ENCODE measurements around the gene MTA3.
"Not testable (repeated sequence)": the region's sequence is repeated elsewhere in the genome, so short reads cannot be mapped to it uniquely, and the experiment has no call there.

The MTA3 gene

DNA sequence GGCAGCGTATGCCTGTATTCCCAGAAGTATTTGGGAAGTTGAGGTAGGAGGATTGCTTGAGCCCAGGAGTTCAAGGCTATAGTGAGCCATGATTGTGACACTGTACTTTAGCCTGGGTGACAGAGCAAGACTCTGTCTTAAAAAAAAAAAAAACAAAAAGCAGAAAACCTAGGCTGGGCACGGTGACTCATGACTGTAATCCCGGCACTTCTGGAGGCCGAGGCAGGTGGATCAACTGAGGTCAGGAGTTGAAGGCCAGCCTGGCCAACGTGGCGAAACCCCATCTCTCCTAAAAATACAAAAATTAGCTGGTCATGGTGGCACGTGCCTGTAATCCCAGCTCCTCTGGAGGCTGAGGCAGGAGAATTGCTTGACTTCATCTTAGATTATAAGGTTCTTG lies 46.4 kb downstream of the MTA3 start:
- no peak for DNase-seq

DNA sequence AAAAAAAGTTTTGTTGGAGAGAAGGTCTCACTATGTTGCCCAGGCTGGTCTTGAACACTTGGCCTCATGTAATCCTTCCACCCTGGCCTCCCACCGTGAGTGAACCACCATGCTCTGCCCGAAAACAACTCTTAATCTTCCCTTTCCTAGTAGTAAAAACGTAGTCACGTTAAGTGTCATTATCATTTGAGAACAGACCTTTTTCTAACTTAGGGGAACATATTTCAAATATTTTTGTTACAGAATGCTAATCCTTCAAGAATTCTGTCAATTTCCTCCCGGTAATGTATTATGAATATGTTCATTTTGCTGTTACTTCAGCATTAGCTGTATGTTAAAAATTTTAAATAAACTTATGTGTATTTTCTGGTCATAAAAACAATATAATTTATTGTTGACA lies 49.7 kb downstream of the MTA3 start:
- DNase-seq = no peak

DNA sequence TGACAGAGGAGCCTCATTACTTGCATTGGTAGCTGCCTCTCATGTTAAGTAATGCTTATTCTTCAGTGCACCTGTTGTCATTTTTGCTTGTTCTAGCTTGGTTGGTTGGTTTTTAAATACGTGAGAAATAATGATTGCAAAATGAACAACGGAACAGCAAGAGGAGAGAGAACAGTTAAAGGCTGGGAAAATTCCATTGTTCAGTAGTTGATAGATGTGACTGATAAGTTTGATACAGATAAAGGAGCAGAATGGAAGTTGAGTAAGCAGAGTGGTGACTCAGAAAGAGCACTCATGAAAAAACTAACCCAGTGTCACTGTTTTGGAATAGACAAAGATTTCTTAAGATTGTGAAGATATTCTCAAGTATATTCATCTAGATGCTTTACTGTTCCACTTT lies 50.5 kb downstream of the MTA3 start:
- DNase-seq = no peak

DNA sequence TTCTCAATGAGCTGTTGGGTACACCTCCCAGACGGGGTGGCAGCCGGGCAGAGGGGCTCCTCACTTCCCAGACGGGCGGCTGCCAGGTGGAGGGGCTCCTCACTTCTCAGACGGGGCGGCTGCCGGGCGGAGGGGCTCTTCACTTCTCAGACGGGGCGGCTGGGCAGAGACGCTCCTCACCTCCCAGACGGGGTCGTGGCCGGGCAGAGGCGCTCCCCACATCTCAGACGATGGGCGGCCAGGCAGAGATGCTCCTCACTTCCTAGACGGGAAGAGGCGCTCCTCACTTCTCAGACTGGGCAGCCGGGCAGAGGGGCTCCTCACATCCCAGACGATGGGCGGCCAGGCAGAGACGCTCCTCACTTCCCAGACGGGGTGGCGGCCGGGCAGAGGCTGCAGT lies 53.2 kb downstream of the MTA3 start:
- DNase-seq = not testable (repeated sequence)

DNA sequence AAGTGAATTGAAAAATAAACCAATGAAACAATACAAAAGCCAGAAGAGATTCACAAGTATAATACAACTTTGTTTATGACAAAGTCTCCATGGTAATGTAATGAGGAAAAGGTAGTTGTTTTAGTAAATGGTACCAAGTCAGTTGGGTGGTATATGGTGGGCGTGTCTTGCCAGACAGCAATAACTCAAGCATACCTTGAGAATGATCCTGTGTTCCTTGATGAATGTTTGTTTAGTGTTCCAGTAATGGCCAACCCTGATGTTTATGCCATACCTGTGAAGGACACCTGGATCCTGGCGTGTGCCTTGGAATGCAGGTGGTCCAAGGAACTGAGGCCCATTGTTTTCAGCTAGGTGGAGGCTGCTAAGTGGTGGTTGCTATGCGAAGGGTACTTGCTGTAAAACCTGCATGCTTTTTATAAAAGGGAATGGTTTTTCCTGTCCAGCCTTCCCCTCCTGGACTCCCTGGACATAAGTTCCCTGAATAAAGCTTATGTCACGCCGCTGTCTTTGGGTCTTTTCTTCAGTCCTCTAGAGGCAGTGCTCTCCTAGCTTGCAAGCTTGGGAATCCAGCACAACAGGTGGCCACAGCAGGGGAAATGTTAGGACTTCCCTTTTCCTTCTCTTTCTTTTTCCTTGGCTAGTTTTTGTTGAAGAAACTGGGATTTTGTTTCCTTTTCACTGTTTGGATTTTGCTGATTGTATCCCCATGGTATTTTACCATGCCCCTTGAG lies 54.7 kb downstream of the MTA3 start:
- no peak for DNase-seq

DNA sequence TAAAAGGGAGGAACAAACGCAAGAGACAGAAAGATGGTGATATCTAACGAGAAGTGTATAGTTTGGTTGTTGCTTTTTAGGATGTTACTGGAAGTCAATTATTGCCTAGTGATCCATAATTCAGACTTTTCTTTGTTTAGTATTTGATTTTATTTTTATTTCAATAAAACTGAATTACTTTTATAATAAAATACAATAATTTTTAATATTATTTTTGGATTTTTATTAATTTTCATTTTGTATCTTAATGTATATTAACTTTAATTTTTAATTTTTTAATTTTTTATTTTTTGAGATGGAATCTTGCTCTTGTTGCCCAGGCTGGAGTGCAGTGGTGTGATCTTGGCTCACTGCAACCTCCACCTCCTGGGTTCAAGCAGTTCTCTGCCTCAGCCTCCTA lies 55.6 kb downstream of the MTA3 start:
- DNase-seq = no peak

DNA sequence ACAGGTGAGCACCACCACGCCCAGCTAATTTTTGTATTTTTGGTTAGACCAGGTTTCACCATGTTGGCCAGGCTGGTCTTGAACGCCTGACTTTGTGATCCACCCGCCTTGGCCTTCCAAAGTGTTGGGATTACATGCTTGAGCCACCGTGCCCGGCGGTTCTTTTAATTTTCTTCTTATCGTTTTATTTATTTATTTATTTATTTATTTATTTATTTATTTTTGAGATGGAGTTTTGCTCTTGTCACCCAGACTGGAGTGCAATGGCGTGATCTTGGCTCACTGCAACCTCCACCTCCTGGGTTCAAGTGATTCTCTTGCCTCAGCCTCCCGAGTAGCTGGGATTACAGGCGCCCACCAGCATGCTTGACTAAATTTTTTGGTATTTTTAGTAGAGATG lies 59.6 kb downstream of the MTA3 start:
- DNase-seq = not testable (repeated sequence)

DNA sequence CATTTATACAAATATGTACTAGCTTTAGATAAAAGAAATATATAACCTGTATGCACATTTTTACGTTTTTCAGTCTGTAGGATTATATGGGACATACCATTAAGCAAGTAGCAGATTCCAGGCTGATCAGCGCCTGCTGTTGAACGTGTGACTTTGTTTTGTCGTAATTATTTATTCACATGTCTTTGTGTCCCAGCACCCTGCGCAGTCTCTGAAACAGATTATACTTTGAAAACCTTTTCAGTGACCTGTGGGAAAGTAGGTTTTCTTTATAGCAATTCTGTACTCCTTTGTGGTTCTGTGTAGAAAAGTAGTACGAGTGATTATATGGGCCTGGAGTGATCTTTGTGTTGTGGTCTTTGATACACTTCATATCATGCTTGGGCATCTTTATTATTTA lies 68.5 kb downstream of the MTA3 start:
- no peak for DNase-seq

DNA sequence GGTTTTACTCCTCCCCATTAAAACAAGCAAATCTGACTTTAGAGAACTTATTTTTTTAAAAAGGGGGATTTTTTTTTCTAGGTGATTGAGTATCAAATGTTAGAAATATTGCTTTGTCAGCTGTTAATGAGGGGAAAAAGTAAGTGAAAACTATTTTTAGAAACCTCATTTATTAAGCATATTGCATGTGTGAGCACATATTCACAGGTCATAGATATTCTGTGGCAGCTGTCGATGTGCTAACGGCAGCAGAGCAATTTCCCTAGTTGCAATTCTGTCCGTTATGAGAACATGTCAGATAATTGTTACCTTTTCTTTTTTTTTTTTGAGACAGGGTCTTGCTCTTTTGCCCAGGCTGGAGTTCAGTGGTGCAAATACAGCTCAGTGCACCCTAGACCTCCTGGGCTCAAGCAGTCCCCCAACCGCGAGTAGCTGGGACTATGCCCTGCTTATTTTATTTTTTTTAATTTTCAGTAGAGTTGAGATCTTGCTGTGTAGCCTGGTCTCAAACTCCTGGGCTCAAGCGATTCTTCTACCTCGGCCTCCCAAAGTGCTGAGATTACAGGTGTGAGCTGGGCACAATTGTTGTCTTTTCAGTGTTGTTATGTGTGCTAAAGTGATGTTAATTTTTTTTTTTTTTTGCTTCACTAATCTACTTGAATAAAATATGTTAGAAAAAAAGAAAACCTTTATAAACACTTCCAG lies 69.8 kb downstream of the MTA3 start:
- no peak for DNase-seq

DNA sequence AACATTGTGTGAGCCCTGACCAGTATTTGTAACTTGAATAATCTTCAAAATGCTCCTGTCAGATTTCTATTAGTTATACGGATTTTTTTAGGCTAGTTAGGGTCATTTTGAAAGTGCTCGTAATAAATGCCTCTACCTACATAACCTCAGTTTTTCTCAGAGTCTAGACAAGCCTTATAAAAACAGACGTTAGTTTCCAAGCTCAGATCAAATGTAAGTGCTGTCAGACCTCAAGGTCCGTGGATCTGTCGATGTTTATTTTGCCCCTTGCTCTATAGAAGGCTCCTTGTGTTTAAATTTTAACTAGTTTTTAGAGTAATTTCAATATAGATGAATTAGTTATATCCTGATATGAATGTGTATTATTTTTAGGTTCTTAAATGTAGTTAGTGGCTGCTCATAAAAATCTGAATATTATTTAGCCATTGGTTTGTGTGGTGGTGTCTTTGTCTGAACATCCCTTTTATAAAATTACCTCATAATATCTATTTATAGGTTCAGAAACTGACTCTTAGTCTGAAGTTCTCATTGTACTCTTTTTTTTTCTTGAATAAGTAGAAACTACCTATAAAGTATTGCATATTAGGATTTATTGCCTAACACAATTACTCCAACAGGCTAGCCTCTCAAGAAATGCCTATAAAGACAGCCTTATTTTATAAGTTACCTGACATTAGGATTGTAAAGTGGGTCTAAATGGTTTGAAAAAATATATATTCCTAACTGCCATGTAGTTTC lies 71.1 kb downstream of the MTA3 start:
- no peak for DNase-seq

DNA sequence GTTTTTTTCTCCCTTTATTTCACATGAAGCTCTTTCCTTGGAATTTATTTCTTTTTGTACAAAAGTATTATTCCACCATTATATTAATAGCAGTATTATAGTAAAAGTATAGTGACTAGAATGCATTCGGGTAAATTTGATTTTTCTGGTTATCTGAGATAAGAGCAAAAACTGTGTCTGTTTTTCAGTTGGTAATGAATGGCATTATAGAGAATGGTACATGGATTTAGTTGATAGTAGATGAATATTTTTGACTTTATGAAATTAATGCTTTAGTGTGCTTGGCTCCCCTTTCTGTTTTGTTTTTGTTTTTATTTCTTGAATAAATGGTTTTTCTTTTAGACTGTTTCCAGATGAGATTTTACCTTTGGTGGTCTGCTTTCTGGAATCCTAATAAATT lies 71.8 kb downstream of the MTA3 start:
- DNase-seq = no peak

DNA sequence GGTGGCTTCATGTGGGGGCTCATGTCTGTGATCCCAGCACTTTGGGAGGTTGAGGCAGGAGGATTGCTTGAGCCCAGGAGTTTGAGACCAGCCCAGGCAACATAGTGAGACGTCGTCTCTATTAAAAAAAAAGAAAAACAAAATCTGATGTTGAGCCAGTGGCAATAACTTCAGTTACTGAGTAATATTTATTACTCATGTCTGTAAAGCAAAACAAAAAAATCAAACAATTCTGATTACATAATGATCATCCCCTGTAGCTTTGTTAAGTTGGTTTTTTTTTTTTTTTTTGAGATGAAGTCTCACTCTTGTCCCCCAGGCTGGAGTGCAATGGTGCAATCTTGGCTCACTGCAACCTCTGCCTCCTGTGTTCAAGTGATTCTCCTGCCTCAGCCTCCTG lies 73.9 kb downstream of the MTA3 start:
- DNase-seq = not testable (repeated sequence)

DNA sequence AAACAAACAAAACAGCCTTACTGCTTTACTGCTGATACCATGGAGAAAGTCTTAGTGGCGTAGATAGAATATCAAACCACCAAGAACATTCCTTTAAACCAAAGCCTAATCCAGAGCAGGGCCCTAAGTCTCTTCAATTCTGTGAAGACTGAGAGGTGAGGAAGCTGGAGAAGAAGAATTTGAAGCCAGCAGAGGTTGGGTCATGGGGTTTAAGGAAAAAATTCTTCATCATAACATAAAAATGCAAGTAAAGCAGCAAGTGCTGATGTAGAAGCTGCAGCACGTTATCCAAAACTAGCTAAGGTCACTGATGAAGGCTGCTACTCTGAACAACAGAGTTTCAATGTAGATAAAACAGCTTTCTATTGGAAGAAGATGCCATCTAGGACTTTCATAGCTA lies 77.1 kb downstream of the MTA3 start:
- no peak for DNase-seq

DNA sequence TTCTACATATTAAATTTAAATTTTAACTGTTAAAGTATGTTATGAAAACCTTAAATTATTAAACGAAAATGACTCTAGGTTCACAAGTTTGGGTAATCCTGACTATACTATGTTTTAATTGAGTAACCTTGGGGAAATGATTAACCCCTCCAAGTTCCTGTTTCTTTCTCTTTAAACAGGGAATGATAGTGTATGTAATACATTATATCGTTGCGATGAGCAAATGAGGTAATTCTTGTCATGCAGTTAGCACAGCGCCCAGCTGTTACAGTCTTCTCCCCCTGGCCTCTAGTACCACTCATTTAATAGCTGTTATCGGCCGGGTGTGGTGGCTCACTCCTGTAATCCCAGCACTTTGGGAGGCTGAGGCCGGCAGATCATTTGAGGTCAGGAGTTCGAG lies 80.4 kb downstream of the MTA3 start:
- DNase-seq = no peak

DNA sequence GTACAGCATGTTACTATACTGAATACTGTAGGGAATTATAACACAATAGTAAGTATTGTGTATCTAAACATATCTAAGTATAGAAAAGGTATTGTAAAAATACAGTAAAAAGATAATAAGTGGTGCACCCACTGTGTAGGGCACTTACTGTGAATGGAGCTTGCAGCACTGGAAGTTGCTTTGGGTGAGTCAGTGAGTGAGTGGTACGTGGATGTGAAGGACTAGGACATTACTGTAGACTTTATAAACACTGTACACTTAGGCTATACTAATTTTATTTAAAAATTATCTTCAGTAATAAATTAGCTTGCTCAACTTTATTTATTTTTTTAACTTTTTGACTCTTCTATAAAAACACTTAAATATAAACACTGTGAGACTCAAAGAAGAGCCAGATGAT lies 82.6 kb downstream of the MTA3 start:
- no peak for DNase-seq

DNA sequence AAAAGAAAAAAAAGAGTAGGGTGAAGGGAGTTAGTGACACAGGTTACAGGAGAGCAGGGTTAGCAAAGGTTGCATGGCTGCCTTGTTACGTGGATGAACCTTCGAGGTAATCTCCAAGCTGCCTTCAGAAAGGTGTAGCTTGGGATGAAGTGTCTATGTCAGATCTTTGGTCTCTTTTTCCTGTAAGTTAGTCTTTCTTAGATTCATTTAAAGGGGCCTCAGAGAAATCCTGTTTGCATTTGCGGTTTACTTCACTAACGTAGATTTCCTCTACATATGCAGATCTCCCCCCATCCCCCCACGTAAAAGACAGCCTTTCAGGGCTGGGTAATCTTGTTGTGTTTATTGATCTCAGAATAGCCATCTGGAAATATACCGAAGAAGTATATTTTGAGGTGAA lies 83.7 kb downstream of the MTA3 start:
- DNase-seq = no peak

DNA sequence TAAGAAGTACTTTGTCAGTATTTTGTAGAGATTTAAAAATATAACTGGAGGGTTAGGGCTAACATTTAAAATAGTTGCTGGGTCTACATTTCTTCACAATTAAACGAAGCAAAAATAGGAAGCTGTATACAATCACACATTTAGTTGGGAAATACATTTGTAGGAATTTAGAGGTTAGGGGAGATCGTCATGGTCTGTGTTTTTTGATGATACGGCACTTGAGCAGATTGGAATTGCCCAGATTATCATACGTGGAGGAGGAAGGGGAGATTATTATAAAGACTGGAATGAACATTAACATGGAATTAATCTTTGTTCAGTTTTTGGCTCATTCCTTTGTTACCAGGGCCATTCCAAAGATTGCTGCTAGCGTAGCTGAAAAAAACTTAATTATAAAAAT lies 84.6 kb downstream of the MTA3 start:
- no peak for DNase-seq

DNA sequence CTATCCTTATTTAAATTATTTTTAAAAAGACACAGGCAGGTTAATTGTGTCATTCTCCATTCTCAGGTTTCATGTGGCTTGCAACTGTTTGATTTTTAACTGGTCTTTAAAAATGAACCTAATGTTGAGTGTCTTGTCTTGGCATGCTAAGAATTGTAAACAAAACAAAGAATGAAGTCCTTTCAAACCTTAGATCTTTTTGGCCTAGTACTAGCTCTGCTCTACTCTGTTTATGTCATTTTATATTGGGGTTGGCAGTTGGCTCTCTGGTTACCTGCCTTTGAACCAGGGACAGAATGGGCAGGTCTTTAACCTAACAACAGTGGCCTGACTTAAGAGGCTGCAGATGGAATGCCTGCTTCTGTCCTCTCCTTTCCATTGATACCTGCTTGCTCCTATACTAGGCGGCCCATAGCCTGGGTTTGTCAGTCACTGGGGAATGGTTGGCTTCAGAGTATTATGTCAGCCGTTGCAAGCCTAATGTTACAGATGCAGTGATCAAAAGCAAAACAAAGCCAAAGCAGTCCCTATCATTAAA lies 85.5 kb downstream of the MTA3 start:
- no peak for DNase-seq

DNA sequence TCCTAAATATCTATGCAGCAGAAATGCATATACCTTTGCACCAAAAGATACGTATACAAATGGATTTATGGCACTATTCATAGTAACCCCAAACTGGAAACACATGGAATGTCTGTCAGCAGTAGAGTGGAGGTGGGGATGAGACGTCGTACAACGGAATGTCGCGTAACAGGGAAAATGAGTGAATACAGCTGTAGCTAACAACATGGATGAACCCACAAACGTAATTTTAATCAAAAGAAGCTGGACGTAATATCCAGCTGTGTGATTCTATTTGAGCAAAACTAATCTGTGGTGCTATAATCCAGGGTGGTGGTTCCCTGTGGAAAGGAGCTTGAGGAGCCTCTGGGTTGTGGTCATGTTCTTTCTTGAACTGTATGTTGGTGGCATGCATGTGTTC lies 89.9 kb downstream of the MTA3 start:
- DNase-seq = no peak

DNA sequence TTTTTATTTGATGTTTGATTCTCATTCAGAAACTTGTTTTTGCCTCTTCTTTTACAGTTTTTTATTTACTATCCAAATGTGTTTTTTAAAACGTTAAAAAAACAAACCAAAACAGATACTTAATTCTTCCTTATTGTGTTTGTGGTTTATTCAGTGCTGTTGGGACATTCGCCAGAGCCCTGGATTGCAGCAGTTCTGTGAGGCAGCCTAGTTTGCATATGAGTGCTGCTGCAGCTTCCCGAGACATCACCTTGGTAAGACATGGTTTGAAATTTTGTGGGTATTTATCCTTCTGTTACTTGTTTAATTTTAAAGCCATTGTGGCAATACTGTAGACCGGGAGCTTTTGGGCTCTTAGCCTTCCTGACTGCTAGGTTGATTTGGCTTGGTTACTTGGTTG lies 91.2 kb downstream of the MTA3 start:
- DNase-seq = peak; percentile 47

DNA sequence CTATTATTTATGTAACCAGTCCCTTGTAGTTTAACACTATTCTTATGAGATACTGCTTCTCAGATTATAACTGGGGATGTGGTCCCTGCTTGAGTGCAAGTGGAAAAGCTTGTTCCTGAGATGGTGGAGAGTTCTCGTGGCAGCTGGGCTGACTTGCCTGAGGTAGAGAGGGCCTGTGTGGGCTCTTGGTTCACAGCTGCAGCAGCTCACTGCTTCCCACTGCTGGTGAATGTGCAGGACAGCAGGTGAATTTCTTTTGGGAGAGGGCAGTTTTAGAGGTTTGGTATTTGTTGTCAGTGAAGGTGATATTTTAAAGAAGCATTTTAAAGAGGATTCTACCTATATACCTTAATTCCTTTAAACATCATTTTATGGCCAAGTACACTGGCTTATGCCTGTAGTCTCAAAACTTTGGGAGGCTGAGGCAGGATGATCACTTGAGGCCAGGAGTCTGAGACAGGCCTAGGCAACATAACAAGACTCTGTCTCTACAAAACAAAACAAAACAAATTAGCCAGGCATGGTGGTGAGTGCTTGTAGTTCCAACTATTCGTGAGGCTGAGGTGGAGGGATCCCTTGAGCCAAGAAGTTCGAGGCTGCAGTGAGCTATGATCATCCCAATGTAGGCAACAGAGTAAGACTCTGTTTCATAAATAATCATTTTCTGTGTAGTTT lies 94.8 kb downstream of the MTA3 start:
- peak; percentile 76 for DNase-seq

DNA sequence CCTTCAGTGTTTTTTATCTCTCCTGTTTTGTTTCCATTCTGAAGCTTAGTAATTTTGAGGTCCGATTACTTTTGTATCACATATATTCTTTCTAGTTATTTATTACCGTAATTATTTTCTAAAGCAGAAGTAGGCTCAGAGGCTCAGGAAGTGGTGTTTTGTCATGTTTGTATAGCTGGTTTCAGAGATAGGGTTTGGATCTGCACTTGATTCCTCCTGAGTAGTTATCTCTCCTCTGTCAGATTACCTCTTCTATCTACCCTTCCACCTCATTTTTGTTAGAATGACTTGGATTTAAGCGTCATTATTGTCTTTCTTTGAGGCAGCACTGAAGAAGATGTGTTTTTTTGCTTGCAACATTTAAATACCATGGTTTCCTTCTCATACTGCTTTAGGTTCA lies 95.4 kb downstream of the MTA3 start:
- no peak for DNase-seq

DNA sequence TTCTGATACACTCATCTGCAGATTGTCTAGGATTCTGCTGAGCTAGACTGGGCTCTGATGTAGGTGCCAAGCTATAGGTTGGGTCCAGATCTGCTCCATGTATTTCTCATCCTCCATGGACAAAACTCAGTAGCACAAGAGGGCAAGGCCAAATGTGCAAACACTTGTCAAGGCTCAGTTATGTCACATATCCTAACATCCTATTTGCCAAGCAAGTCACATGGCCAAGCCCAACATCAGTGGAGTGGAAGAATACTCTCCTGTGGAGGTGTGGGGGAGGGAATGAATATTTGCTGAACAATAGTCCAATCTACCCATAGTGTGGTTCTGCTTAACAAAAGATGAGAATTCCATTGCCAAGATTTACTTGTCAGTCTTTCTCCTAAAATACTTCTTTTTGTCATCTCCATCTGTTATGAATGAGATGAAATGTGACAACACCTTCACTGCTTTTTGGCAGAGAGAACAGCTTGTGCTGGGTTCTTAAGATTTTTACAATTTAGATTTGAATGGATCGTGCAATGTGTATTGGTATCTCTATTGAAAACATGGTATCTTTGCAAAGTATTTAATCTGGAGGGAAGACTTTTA lies 105.7 kb downstream of the MTA3 start:
- DNase-seq = no peak
